ENCODE measurements around the gene PAM.

DNA sequence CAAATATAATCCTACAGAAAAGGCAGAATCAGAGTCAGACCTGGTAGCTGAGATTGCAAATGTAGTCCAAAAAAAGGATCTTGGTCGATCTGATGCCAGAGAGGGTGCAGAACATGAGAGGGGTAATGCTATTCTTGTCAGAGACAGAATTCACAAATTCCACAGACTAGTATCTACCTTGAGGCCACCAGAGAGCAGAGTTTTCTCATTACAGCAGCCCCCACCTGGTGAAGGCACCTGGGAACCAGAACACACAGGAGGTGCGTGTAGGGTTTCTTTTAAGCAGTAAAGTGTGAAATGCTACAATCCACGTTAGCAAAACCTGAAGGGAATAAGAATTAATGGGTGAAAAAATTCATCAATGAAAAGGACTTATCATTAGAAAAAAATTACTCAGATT lies 219.1 kb downstream of the PAM start:
- TF ChIP-seq ZNF8 (CRISPR knock-in tag; IDR thresholded peaks at IDR 0.05) (no peak), ZC3H10 (CRISPR knock-in tag; IDR thresholded peaks at IDR 0.05) (no peak)

Data from SK-N-SH treated with all-trans-retinoic acid at 6 μM for 48 hours (cell line).